DLD1 (cell line): ENCODE data around the gene PLK3.

Experiments
- in situ Hi-C: cut with HindIII; loops from 2 replicates; pipeline ENCODE4 v1.10.0; 2017; ENCODE audit warnings: low sequenced_read_pairs

The PLK3 gene

DNA sequence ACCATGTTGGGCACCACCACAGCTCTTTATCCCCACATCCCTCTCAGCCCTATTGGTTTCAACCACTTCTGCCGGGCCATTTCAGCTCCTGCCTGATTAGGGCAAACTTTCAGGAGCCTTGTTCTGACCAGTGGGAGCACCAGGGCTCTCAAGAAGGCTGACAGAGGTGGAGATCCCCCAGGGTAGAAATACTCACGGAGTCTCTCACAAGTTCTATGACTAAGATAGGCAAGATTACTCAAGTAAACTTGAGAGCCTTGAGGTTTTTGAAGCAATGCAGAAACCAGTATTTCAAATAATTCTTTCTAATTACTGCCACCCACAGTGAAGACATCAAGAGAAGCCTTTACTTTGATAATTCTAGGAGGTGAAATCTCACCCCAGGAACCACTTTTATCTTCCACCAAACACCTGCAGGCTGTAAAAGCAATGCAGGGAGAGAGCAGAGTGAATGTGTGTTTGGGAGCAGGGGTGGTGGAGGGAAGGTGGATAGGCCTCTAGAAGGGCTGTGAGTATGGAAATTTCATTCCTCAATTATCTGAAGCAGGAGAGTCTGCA, 49.5 kb downstream of the PLK3 start:
- in situ Hi-C loops = no loop called here

DNA sequence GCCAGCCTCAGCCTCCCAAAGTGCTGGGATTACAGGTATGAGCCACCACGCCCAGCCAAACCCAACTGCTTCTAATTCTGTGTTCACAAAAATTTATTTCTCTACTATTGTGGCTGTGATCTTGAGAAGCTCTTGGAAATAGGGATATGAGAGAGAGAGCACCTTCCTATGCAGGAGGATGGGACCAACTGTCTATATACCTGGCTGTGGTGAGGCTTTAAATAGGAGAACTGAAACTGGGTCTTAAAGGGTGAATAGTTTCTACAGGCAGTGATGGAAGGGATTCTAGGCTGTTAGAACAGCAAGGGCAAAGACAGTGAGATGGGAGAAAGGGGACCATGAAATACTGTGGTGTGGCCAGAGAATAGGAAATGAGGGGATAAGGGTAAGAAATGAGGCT, 51.1 kb downstream of the PLK3 start:
- in situ Hi-C loops = no loop called here

DNA sequence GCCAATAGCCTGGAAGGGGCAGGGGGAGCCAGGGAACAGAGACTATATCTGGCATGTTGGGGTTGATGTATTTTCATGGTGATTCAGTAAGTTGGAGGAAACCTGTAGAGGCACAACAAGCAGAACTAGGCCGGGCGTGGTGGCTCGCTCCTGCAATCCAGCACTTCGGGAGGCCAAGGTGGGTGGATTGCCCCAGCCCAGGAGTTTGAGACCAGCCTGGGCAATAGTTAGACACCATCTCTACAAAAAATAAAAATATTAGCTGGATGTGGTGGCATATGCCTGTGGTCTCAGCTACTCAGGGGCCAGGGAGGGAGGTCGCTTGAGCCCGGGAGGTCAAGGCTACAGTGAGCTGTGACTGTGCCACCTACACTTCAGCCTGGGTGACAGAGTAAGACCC, 53.0 kb downstream of the PLK3 start:
- in situ Hi-C loops = no loop called here

DNA sequence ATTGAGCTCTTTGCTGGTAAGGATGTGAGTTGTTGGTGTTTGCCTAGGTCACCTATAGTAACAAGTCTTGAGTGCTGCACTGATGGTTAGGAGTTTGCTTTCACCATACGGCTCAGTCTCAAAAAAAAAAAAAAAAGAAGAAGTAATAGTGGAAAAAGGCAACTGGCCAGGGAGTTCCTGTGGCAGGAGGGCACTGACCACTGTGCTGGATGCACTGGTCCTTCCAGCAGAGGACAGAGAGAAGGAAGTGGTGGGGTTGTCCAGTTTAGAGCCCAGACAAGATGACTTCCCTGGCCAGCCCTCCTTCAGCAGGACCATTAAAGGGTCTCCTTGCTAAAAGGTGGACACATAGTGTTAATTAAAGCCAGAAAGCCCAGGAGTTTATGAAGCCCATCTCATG, 54.8 kb downstream of the PLK3 start:
- in situ Hi-C loops = no loop called here
